ENCODE data around the gene SIT1.
"Not testable (repeated sequence)": the region's sequence is repeated elsewhere in the genome, so short reads cannot be mapped to it uniquely, and the experiment has no call there.

The SIT1 gene

DNA sequence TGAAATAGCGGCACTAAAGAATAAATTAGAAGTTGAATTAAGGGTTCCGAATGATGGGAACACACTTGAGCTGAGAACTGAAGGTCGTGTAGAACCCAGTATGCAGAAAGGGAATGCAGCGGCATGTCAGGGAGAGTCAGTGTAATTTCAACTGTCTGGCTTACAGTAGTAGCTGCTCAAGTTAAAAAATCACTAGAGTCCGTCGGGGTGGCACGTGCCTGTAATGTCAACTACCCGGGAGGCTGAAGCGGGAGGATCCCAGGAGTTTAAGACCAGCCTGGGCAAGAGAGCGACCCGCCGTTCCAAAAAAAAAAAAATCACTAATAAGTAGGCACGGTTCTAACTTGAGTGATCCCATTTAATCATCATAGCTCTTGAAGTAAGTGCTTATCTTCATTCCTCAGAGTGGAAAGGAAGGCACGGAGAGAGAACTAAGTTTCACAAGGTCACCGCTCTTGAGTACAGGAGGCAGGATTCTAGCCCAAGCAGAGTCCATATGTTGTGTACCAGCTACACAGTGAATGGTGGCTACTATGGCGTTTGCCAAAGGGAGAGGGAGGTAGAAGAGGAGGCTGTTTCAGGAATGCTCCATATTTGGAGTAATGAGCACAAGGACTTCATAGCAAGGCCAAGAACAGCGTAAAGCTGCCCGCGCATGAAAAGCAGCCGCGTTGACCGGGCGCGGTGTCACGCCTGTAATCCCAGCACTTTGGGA, 6.3 kb upstream of the SIT1 start:
- DNase-seq (ENCODE audit: insufficient read length, low spot score) (no peak), FAIRE-seq (no peak)
- no peak for TF ChIP-seq POLR2AphosphoS5 (IDR thresholded peaks at IDR 0.05; ENCODE audit: low read depth, low read length)
- TF ChIP-seq PAX5 (IDR thresholded peaks at IDR 0.05; ENCODE audit: insufficient read depth, low read length, severe bottlenecking): no peak
- no peak for TF ChIP-seq SPI1 (IDR thresholded peaks at IDR 0.05; ENCODE audit: low read depth, low read length)
- TF ChIP-seq POU2F2 (IDR thresholded peaks at IDR 0.05; ENCODE audit: low read depth, low read length): no peak
- no peak for TF ChIP-seq POLR2A (IDR thresholded peaks at IDR 0.05; ENCODE audit: low read depth, low read length)
- no peak for TF ChIP-seq TAF1 (IDR thresholded peaks at IDR 0.05; ENCODE audit: low read depth, low read length)

DNA sequence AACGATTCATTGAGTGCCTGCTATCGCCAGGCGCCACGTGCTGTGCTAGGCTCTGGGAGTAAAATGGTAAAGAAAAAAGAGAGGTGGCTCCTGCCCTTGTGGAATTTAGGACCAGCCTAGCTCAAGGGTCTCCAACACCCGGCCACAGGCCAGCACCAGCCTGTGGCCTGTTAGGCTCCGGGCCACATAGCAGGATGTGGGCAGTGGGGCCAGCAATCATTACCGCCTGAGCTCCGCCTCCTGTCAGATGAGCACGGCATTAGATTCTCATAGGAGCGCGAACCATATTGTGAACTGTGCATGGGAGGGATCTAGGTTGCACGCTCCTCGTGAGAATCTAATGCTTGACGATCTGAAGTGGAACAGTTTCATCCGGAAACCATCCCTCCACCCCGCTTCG, 5.6 kb upstream of the SIT1 start:
- FAIRE-seq: no peak
- no peak for DNase-seq (ENCODE audit: insufficient read length, low spot score)
- no peak for TF ChIP-seq PAX5 (IDR thresholded peaks at IDR 0.05; ENCODE audit: insufficient read depth, low read length, severe bottlenecking)

DNA sequence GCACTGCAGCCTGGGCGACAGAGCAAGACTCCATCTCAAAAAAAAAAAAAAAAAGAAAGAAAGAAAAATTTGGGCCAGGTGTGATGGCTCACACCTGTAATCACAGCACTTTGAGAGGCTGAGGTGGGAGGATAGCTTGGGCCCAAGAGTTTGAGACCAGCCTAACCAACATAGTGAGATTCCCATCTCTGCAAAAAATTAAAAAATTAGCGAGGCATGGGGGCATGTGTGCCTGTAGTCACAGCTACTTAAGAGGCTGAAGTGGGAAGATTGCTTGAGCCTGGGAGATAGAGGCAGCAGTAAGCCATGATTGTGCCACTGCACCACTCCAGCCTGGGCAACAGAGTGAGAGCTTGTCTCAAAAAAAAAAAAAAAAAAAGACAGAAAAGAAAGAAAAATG, 2.9 kb upstream of the SIT1 start:
- DNase-seq (ENCODE audit: insufficient read length, low spot score) (no peak), FAIRE-seq (no peak)
- TF ChIP-seq POLR2A (IDR thresholded peaks at IDR 0.05; ENCODE audit: low read depth, low read length) (no peak), PAX5 (IDR thresholded peaks at IDR 0.05; ENCODE audit: insufficient read depth, low read length, severe bottlenecking) (no peak), TAF1 (IDR thresholded peaks at IDR 0.05; ENCODE audit: low read depth, low read length) (no peak)

DNA sequence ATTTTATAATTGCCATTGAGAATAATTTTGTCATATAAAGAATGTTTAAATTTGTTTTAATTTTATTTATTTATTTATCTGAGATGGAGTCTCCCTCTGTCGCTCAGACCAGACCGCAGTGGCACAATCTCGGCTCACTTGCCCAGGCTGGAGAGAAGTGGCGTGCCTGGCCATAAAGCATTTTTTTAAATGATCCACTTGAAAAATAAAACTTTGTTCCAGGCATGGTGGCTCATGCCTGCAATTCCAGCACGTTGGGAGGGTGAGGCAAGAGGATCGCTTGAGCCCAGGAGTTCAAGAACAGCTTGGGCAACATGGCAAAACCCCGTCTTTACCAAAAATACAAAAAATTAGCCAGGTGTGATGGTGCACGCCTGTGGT, 2.1 kb upstream of the SIT1 start:
- FAIRE-seq: no peak
- no peak for TF ChIP-seq TAF1 (IDR thresholded peaks at IDR 0.05; ENCODE audit: low read depth, low read length)
- no peak for TF ChIP-seq PAX5 (IDR thresholded peaks at IDR 0.05; ENCODE audit: insufficient read depth, low read length, severe bottlenecking)
- no peak for TF ChIP-seq SPI1 (IDR thresholded peaks at IDR 0.05; ENCODE audit: low read depth, low read length)
- no peak for TF ChIP-seq POLR2AphosphoS5 (IDR thresholded peaks at IDR 0.05; ENCODE audit: low read depth, low read length)
- TF ChIP-seq POU2F2 (IDR thresholded peaks at IDR 0.05; ENCODE audit: low read depth, low read length): no peak
- TF ChIP-seq POLR2A (IDR thresholded peaks at IDR 0.05; ENCODE audit: low read depth, low read length): no peak
- DNase-seq (ENCODE audit: insufficient read length, low spot score): no peak

DNA sequence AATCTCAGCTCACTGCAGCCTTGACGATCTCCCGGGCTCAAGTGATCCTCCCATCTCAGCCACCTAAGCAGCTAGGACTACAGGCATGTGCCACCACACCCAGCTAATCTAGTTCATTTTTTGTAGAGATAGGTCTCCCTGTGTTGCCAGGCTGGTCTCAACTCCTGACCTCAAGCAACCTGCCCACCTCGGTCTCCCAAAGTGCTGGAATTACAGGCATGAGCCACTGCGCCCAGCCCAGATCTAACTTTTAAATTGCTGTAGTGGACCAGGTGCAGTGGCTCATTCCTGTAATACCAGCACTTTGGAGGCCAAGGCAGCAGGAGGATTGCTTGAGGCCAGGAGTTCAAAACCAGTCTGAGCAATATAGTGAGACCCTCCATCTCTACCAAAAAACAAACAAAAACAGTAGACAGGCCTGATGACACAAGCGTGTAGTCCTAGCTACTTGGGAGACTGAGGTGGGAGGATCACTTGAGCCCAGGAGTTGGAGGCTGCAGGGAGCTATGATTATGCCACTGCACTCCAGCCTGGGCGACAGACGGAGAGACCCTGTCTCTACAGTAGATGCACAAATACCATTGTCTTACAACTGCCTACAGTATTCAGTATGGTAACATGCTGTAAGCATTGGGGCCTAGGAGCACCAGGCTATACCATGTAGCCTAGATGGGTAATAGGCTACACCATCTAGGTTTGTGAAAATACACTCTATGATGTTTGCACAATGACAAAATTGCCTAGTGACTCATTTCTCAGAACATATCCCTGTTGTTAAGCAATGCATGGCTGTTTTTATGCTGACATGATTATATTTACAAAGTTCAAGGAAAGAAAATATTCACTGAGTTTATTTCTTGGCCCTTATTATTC, 1.5 kb upstream of the SIT1 start:
- no peak for DNase-seq (ENCODE audit: insufficient read length, low spot score)
- no peak for TF ChIP-seq POU2F2 (IDR thresholded peaks at IDR 0.05; ENCODE audit: low read depth, low read length)
- TF ChIP-seq PAX5 (IDR thresholded peaks at IDR 0.05; ENCODE audit: insufficient read depth, low read length, severe bottlenecking): no peak
- TF ChIP-seq POLR2A (IDR thresholded peaks at IDR 0.05; ENCODE audit: low read depth, low read length): no peak
- no peak for TF ChIP-seq SPI1 (IDR thresholded peaks at IDR 0.05; ENCODE audit: low read depth, low read length)
- TF ChIP-seq TAF1 (IDR thresholded peaks at IDR 0.05; ENCODE audit: low read depth, low read length): no peak
- TF ChIP-seq POLR2AphosphoS5 (IDR thresholded peaks at IDR 0.05; ENCODE audit: low read depth, low read length): no peak
- no peak for FAIRE-seq

DNA sequence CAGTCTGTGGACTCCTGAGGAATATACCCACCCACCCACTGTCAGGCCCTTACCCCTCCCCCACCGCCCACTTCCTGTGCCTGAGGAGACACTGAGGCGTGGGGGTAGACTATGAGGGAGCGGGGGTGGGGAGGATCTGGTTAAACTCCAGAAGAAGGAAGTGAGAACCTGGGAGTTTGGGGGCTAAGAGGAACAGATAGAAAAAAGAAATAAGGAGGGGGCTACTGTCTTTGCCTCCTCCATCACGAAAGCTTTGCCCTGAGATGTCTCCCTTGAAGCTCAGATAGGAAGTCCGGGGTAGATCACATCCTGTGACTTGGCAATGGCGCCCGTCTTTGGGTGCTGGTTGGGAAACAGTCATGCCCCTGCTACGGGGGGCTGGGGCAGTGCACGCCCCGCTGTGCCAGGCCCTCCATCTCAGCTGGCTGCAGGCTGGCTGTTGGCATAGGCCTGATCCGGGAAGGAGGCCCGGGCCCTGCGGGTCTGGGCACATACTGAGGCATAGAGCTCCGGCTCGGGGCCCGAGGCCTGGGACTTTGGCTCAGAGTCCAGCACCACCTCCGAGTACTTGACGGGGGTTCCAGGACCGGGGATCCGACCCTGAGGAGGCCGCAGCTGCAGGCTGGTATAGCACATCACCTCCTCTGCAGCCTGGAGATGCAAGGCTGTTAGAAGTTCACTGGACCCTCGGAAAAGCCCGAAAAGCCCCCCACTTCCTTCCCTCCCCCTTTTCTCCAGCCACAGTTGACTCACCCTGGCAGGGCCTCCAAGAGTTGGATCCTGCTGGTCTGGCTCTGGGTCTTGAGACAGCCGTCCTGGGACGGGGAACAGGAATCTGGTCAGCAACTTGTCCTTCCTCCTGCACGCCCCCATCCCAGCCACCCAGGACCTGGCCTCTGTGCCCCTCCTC, 1.0 kb downstream of the SIT1 start:
- no peak for DNase-seq (ENCODE audit: insufficient read length, low spot score)
- peak; percentile 41; the same call in 1 of the 2 replicates for TF ChIP-seq POLR2AphosphoS5 (IDR thresholded peaks at IDR 0.05; ENCODE audit: low read depth, low read length)
- TF ChIP-seq POLR2A (IDR thresholded peaks at IDR 0.05; ENCODE audit: low read depth, low read length): peak; percentile 52
- no peak for TF ChIP-seq PAX5 (IDR thresholded peaks at IDR 0.05; ENCODE audit: insufficient read depth, low read length, severe bottlenecking)
- TF ChIP-seq POU2F2 (IDR thresholded peaks at IDR 0.05; ENCODE audit: low read depth, low read length): 0 out of 2 replicates have a peak, but pooled peaks have one; percentile 28
- peak; percentile 48; the same call in 1 of the 2 replicates for TF ChIP-seq TAF1 (IDR thresholded peaks at IDR 0.05; ENCODE audit: low read depth, low read length)
- TF ChIP-seq SPI1 (IDR thresholded peaks at IDR 0.05; ENCODE audit: low read depth, low read length): peak; percentile 88
- peak; percentile 20 for FAIRE-seq

DNA sequence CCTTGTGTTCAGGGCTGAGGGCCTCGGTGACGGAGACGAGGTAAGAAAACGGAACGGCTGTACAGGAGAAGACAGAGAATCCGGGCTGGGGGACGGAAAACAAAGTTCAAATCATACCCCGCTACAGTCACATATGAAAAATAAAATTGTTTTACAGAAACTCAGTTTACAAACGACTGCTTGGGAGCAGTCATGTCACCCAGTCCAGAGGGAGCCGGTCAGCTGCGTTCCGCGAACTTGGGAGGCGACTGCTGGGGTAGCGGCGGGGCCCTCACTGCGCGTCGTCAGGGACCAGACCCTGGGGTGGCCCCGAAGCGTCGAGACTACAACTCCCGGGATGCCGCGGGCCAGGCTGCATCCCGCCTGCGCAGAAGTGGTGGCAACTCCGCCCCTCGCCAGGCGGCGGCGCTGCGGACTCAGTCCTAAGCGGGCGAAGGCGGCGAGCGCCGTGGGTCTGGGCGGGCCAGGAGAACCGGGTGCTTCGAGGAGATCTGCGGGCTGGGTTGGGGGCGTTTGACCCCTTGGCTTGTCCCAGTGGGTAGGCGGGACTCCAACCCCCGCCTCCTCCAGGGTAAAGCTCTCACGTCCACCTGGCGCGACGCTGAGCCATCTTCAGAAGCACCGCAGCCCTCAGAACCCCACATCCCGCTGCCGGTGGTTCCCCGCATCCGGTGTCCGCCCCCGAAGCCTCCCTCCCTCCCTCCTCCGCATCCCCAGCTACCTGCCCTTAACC, 4.0 kb downstream of the SIT1 start:
- DNase-seq (ENCODE audit: insufficient read length, low spot score) (peak; percentile 85), FAIRE-seq (peak; percentile 97)
- TF ChIP-seq POLR2AphosphoS5 (IDR thresholded peaks at IDR 0.05; ENCODE audit: low read depth, low read length): peak; percentile 52; the same call in 1 of the 2 replicates
- no peak for TF ChIP-seq PAX5 (IDR thresholded peaks at IDR 0.05; ENCODE audit: insufficient read depth, low read length, severe bottlenecking)
- no peak; the same call in 1 of the 2 replicates for TF ChIP-seq TAF1 (IDR thresholded peaks at IDR 0.05; ENCODE audit: low read depth, low read length)
- TF ChIP-seq POU2F2 (IDR thresholded peaks at IDR 0.05; ENCODE audit: low read depth, low read length): peak; percentile 68; the same call in 1 of the 2 replicates
- TF ChIP-seq POLR2A (IDR thresholded peaks at IDR 0.05; ENCODE audit: low read depth, low read length): 0 out of 2 replicates have a peak, but pooled peaks have one; percentile 37

DNA sequence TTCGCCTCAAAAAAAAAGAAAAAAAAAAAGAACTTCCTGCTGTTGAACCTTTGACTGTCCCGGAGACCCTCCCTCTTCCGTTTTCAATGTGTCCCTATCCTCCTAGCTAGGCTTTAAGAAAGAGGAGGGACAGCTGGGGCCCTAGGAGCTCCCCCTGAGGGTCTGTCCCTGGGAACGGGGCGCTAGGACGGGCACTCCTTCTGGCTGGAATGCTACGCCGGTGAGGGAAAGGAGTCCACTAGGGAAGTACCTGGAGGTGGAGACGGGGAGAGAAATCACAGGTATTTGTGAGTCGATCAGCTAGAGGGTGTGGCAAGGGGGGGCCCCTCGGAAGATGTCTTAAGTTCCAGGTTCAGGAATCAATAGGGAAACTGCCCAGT, 4.6 kb downstream of the SIT1 start:
- TF ChIP-seq POLR2AphosphoS5 (IDR thresholded peaks at IDR 0.05; ENCODE audit: low read depth, low read length): no peak
- peak; percentile 5 for FAIRE-seq
- no peak for DNase-seq (ENCODE audit: insufficient read length, low spot score)

DNA sequence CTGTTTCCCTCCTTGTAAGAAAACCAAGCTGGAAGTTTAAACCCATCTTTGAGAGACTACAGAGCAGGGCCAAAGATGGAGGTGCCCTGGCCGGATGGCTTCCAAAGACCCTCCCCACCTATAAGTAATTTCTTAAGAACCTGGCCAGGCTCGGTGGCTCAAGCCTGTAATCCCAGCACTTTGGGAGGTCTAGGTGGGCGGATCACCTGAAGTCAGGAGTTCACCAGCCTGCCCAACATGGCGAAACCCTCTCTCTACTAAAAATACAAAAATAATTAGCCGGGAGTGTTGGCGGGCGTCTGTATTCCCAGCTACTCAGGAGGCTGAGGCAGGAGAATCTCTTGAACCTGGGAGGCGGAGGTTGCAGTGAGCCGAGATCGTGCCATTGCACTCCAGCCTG, 5.0 kb downstream of the SIT1 start:
- not testable (repeated sequence) for DNase-seq (ENCODE audit: insufficient read length, low spot score); FAIRE-seq

Data from GM12891 (cell line).